Common myeloid progenitor, CD34-positive (primary cell): ENCODE results near the gene ENTR1.

ENCODE experiments used
- CTCF ChIA-PET: fragments of 350-600 bp; sonication (Branson Sonifier 250); formaldehyde crosslinking; loops from one replicate; lab custom pipeline; 2021; ENCODE audit warnings: antibody characterized with exemption; lab: Charles Lee
- POLR2A ChIA-PET: fragments of 350-600 bp; sonication (Branson Sonifier 250); formaldehyde crosslinking; loops from one replicate; lab custom pipeline; 2021; ENCODE audit warnings: antibody characterized with exemption; lab: Charles Lee
- DNase-seq, 3 donors: peaks; one replicate each; pipeline versions ENCODE4 v3.0.0 to v3.0.0-alpha.2; 2013
- H3K27ac ChIP-seq, 2 experiments: 1 replicate in 1 of 2; 2 replicates in 1 of 2; pipeline ENCODE4 v1.7.0; 2013; ENCODE audit warnings: inconsistent platforms in 2 of 2, low read length in 2 of 2, mild to moderate bottlenecking in 2 of 2, low read depth in 1 of 2, moderate library complexity in 1 of 2; ENCODE audit not compliant: severe bottlenecking in 2 of 2, insufficient read depth in 1 of 2, poor library complexity in 1 of 2
- H3K27me3 ChIP-seq, 5 experiments: replicated peaks in 2 of 5; 1 replicate in 3 of 5; 2 replicates in 2 of 5; pipeline versions ENCODE4 v1.6.1 to v1.7.0; 2013; ENCODE audit warnings: low read length in 4 of 5, mild to moderate bottlenecking in 2 of 5, moderate library complexity in 2 of 5, inconsistent platforms in 1 of 5; ENCODE audit not compliant: insufficient read depth in 5 of 5, control insufficient read depth in 4 of 5
- H3K36me3 ChIP-seq, 4 experiments: 1 replicate in 2 of 4; 2 replicates in 2 of 4; pipeline versions ENCODE4 v1.6.1 to v1.7.0; 2013; ENCODE audit warnings: low read length in 3 of 4, control low read depth in 1 of 4, mild to moderate bottlenecking in 1 of 4; ENCODE audit not compliant: control insufficient read depth in 4 of 4, insufficient read depth in 4 of 4
- H3K4me1 ChIP-seq, 4 experiments: 1 replicate in 3 of 4; 2 replicates in 1 of 4; pipeline versions ENCODE4 v1.6.1 to v1.7.1; 2013; ENCODE audit warnings: low read length in 3 of 4, mild to moderate bottlenecking in 3 of 4, control low read depth in 1 of 4, inconsistent platforms in 1 of 4, moderate library complexity in 1 of 4; ENCODE audit not compliant: control insufficient read depth in 4 of 4, insufficient read depth in 4 of 4; ENCODE audit errors: control extremely low read depth in 1 of 4
- H3K4me3 ChIP-seq, 7 experiments: 1 replicate in 4 of 7; 2 replicates in 3 of 7; pipeline versions ENCODE4 v1.5.1 to v1.7.0; 2013; ENCODE audit warnings: mild to moderate bottlenecking in 7 of 7, low read length in 6 of 7, moderate library complexity in 6 of 7, inconsistent platforms in 2 of 7, low read depth in 2 of 7, control low read depth in 1 of 7; ENCODE audit not compliant: insufficient read depth in 4 of 7, control insufficient read depth in 1 of 7; ENCODE audit errors: extremely low read depth in 1 of 7
- H3K9me3 ChIP-seq, 5 experiments: 1 replicate in 4 of 5; 2 replicates in 1 of 5; pipeline versions ENCODE4 v1.6.1 to v1.7.1; 2013; ENCODE audit warnings: low read length in 4 of 5, mild to moderate bottlenecking in 2 of 5, inconsistent platforms in 1 of 5, low read depth in 1 of 5, moderate library complexity in 1 of 5; ENCODE audit not compliant: control insufficient read depth in 4 of 5, insufficient read depth in 2 of 5; ENCODE audit errors: control extremely low read depth in 1 of 5
- WGBS: methylation state at CpG from one replicate; pipeline ENCODE4 v1.1.5; 2013; ENCODE audit not compliant: insufficient coverage; 5-methylcytosine and 5-hydroxymethylcytosine counted together

The ENTR1 gene

GRCh38 chr9:136359774-136360718, 50.4 kb downstream of the ENTR1 start:
- DNase-seq, result no peak
- Histone ChIP-seq H3K9me3 (no peaks in the 10 kb centered on the region), H3K27ac (no peak overlapping the region), H3K4me1 (peaks cover 0 to 15% (median 10%) of the 10 kb centered on the region in 4 experiments), H3K27me3 (peaks cover 0 to 3% (median 0%) of the 10 kb centered on the region in 5 experiments), H3K36me3 (peaks cover 4 to 29% (median 17%) of the 10 kb centered on the region in 4 experiments), H3K4me3 (no peak overlapping the region)
- WGBS, result 90% methylated on average over 35 of the region's 38 CpGs
- ChIA-PET POLR2A (interaction anchor here (1.4 kb wide), 1 partner anchor 14 kb away, joined by 6 read pairs; no protein-coding TSS in a partner anchor), CTCF (interaction anchor here (1.3 kb wide), 1 partner anchor 42 kb away, joined by 3 read pairs; no protein-coding TSS in a partner anchor)

- Histone ChIP-seq H3K4me1 (peaks cover 0 to 6% (median 6%) of the 10 kb centered on the region in 4 experiments), H3K9me3 (no peaks in the 10 kb centered on the region), H3K27me3 (no peaks in the 10 kb centered on the region), H3K4me3 (no peak overlapping the region), H3K27ac (no peak overlapping the region), H3K36me3 (peaks cover 4 to 34% (median 17%) of the 10 kb centered on the region in 4 experiments)
- 83% methylated on average over 2 of the region's 2 CpGs for WGBS
- CTCF ChIA-PET, result interaction anchor here (0.8 kb wide), 1 partner anchor 30 kb away, joined by 3 read pairs; no protein-coding TSS in a partner anchor
- no peak for DNase-seq
- POLR2A ChIA-PET, result interaction anchor here (1.4 kb wide), 1 partner anchor 13 kb away, joined by 6 read pairs; no protein-coding TSS in a partner anchor
Observed at GRCh38 chr9:136358888-136359287, 51.5 kb downstream of the ENTR1 start.

GRCh38 chr9:136358016-136358415, 52.4 kb downstream of the ENTR1 start:
- Histone ChIP-seq H3K4me3 (no peak overlapping the region), H3K9me3 (no peaks in the 10 kb centered on the region), H3K4me1 (peaks cover 0 to 5% (median 4%) of the 10 kb centered on the region in 4 experiments), H3K27me3 (no peaks in the 10 kb centered on the region), H3K27ac (no peak overlapping the region), H3K36me3 (peaks cover 4 to 34% (median 18%) of the 10 kb centered on the region in 4 experiments)
- 92% methylated on average over 24 of the region's 29 CpGs for WGBS
- POLR2A ChIA-PET, result no interaction called here
- no peak for DNase-seq
- CTCF ChIA-PET, result interaction anchor here (0.8 kb wide), 1 partner anchor 31 kb away, joined by 3 read pairs; no protein-coding TSS in a partner anchor

- Histone ChIP-seq H3K27me3 (no peaks in the 10 kb centered on the region), H3K4me3 (no peak overlapping the region), H3K36me3 (peaks cover 4 to 38% (median 18%) of the 10 kb centered on the region in 4 experiments), H3K4me1 (no peaks in the 10 kb centered on the region), H3K9me3 (no peaks in the 10 kb centered on the region), H3K27ac (no peak overlapping the region)
- POLR2A ChIA-PET, result no interaction called here
- CTCF ChIA-PET, result no interaction called here
- DNase-seq, result no peak
- 85% methylated on average over 11 of the region's 22 CpGs for WGBS
Observed at GRCh38 chr9:136357202-136357725, 53.1 kb downstream of the ENTR1 start.

- no peak overlapping the region for H3K4me3 ChIP-seq
- peaks cover 5 to 46% (median 16%) of the 10 kb centered on the region in 4 experiments for H3K36me3 ChIP-seq
- H3K27ac ChIP-seq, result no peak overlapping the region
- 96% methylated on average over 38 of the region's 54 CpGs for WGBS
- H3K4me1 ChIP-seq, result no peaks in the 10 kb centered on the region
- no peaks in the 10 kb centered on the region for H3K27me3 ChIP-seq
- DNase-seq, result no peak
- H3K9me3 ChIP-seq, result no peaks in the 10 kb centered on the region
- CTCF ChIA-PET, result no interaction called here
- POLR2A ChIA-PET, result no interaction called here
Observed at GRCh38 chr9:136355616-136356557, 54.5 kb downstream of the ENTR1 start.

GRCh38 chr9:136354592-136355085, 55.8 kb downstream of the ENTR1 start:
- ChIA-PET CTCF (interaction anchor here (0.9 to 1.2 kb wide), 3 partner anchors 8 to 29 kb away, joined by 3 to 4 read pairs (median 3); no protein-coding TSS in a partner anchor), POLR2A (no interaction called here)
- no peak overlapping the region for H3K4me3 ChIP-seq
- no peaks in the 10 kb centered on the region for H3K4me1 ChIP-seq
- H3K36me3 ChIP-seq, result peaks cover 6 to 58% (median 20%) of the 10 kb centered on the region in 4 experiments
- no peak for DNase-seq
- no peak overlapping the region for H3K27ac ChIP-seq
- 94% methylated on average over 9 of the region's 17 CpGs for WGBS
- H3K9me3 ChIP-seq, result no peaks in the 10 kb centered on the region
- no peaks in the 10 kb centered on the region for H3K27me3 ChIP-seq
